ENCODE results near the gene DDX55.

DNA sequence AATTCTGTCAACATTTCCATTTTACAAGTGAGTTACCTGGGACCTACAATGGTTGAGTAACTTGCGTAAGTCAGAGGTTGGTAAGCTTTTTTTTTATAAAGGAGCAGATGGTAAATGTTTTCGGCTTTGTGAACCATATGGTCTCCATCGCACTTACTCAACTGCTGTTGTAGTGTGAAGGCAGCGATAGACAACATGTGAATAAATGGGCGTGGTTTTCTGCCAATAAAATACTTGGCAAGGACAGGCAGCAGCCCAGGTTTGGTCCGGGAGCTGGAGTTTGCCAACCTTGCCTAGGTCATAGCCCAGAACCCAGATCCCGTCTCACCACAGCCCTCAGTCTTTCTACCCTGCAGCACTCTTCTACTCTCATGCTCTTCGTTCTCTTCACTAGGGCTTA is 6.3 kb downstream of the DDX55 start:
- TF ChIP-seq, protein P1, sequence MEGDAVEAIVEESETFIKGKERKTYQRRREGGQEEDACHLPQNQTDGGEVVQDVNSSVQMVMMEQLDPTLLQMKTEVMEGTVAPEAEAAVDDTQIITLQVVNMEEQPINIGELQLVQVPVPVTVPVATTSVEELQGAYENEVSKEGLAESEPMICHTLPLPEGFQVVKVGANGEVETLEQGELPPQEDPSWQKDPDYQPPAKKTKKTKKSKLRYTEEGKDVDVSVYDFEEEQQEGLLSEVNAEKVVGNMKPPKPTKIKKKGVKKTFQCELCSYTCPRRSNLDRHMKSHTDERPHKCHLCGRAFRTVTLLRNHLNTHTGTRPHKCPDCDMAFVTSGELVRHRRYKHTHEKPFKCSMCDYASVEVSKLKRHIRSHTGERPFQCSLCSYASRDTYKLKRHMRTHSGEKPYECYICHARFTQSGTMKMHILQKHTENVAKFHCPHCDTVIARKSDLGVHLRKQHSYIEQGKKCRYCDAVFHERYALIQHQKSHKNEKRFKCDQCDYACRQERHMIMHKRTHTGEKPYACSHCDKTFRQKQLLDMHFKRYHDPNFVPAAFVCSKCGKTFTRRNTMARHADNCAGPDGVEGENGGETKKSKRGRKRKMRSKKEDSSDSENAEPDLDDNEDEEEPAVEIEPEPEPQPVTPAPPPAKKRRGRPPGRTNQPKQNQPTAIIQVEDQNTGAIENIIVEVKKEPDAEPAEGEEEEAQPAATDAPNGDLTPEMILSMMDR (IDR thresholded peaks at IDR 0.05; ENCODE audit: borderline replicate concordance, extremely low read depth, low read length, poor library complexity, severe bottlenecking): no peak
- TF ChIP-seq EZH2 (IDR thresholded peaks at IDR 0.05; ENCODE audit: borderline replicate concordance, low read depth, low read length, severe bottlenecking): no peak
